EH (cell line): ENCODE results near the gene SLC35A3.

ENCODE experiments used
- DNase-seq: peaks from one replicate; pipeline ENCODE4 v3.0.0-alpha.2; 2015; ENCODE audit warnings: low read depth

Gene SLC35A3

DNA sequence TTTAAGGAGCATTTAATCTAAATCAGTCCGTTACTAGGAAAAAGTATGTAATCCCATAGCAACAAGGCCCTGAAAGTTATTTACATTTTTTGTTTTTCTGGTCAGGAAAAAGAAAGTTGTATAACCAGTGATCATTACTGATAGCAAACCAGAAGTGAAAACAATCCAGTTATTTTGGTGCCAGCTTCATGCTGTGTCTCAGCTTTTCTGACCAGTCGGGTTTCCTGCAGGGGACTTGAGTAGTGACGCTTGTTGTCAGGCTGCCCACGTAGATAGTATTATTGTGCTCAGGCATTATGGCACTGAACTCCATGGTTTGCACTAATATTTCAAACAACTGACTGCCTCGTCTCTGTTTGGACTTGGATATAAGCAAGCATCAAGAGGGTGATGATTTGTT is 107.7 kb downstream of the SLC35A3 start:
- DNase-seq = no peak

DNA sequence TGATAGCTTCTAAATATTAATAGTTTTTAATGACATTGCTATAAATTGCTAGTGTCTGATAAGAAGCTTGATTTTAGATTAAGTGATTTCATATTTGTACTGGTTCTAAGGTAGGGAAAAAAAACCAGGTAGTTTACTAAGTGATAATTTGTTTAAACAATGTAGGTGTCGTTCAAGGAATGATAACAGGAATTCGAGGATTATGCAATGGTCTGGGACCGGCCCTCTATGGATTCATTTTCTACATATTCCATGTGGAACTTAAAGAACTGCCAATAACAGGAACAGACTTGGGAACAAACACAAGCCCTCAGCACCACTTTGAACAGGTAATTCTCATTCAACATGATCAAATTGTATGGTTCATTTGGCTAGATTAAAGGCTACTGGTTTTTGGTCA is 110.5 kb downstream of the SLC35A3 start:
- DNase-seq = no peak
